Measurements from ENCODE around the gene OTOG. TPM values are rescaled to one million over a fixed set of nuclear protein-coding genes. Genes with fewer than 3 reads are reported as not detected.

OTOG gene
- total and polyA plus RNA-seq, 11 donors = not detected

GRCh38 chr11:17543041-17543440, 4.0 kb upstream of the OTOG start:
- Histone ChIP-seq H3K4me1 (peaks cover 0 to 5% (median 0%) of the 10 kb centered on the region in 12 donors), H3K9me3 (no peaks in the 10 kb centered on the region), H3K27me3 (peaks cover 0 to 35% (median 7%) of the 10 kb centered on the region in 9 donors), H3K36me3 (no peaks in the 10 kb centered on the region), H3K4me3 (no peak overlapping the region), H3K27ac (no peak overlapping the region)
- intact Hi-C loops (cut with DNase I) = no loop called here
- no peak for TF ChIP-seq CTCF (IDR thresholded peaks at IDR 0.05)
- TF ChIP-seq POLR2A (IDR thresholded peaks at IDR 0.05) = no peak
- 83 to 90% (median 86%) methylated on average over 1 to 2 of the region's 2 CpGs for WGBS, 4 donors
- ATAC-seq = no peak
- no peak for DNase-seq

DNA sequence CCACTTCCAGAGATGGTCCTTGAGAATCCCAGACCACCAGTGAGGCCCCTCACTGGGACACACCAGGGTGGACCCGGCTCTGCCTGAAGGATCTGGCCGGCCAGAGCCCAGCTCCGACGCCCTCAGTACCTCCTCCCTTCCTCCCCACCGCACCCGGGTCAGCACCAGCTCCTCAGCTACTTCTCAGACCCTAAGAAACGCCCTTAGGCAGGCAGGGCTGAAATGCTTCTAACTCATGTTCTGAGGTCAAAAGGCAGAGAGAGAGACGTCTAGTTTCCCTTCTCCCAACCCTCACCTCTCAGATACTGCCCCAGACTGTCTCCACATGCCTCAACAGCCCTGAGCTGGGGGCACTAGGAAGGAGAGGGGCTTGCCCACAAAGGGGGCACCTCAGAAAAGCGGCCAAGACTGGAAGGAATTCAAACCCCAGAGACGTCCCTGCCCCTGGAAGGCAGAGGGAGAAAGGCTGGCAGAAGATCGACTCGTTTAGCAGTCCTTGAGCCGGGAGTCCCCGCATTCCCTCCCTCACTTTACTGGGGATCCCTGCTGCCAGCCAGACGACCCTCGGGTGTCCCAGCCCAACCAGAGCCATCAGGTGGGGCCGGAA, 3.4 kb upstream of the OTOG start:
- DNase-seq (no peak), ATAC-seq (peak in 2 of 4 donors; percentile 8 to 33)
- intact Hi-C loops (cut with DNase I) = no loop called here
- TF ChIP-seq POLR2A (IDR thresholded peaks at IDR 0.05) (no peak), CTCF (IDR thresholded peaks at IDR 0.05) (no peak)
- peaks cover 0 to 5% (median 0%) of the 10 kb centered on the region in 12 donors for H3K4me1 ChIP-seq
- 40 to 48% (median 46%) methylated on average over 8 to 17 of the region's 17 CpGs for WGBS, 4 donors
- no peak overlapping the region for H3K27ac ChIP-seq
- H3K9me3 ChIP-seq = no peaks in the 10 kb centered on the region
- peaks cover 0 to 35% (median 7%) of the 10 kb centered on the region in 9 donors for H3K27me3 ChIP-seq
- no peaks in the 10 kb centered on the region for H3K36me3 ChIP-seq
- H3K4me3 ChIP-seq = peak overlapping the region in 1 of 12 donors; percentile 8

DNA sequence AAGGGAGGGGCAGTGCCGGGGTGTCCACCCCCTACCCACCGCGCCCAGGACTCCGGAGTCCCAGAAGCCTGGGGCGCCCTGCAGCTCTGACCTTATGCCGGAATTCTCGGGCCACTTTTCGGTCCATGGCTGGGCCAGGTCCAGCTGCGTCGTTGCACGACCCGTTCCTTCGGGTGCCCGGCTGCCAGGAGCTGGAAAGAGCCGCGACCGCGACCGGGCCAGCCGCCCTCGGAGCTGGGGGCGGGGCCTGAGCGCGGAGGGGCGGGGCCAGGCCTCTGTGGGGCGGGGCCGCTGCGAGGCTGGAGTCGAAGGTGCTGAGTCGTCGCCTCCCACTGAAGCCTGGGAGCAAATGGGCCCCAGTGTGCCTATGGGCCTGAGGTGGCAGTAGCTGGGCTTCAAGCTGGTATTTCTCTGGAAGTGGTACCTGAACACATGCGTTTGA, 2.9 kb upstream of the OTOG start, which contains the start of gene USH1C:
Gene USH1C (minus strand): TSS at position 236 of the 442 bp plus-strand sequence. CDS start 109 bp downstream, at position 127.
- DNase-seq (peak in 1 of 5 donors; percentile 33), ATAC-seq (peak in 3 of 4 donors; percentile 19 to 74 (median 53))
- H3K36me3 ChIP-seq = no peaks in the 10 kb centered on the region
- peaks cover 0 to 35% (median 7%) of the 10 kb centered on the region in 9 donors for H3K27me3 ChIP-seq
- H3K4me1 ChIP-seq = peaks cover 0 to 5% (median 0%) of the 10 kb centered on the region in 12 donors
- H3K27ac ChIP-seq = no peak within 1 kb of the TSS
- intact Hi-C loops (cut with DNase I) = no loop called here
- TF ChIP-seq CTCF (IDR thresholded peaks at IDR 0.05) (no peak), POLR2A (IDR thresholded peaks at IDR 0.05) (no peak)
- H3K9me3 ChIP-seq = no peaks in the 10 kb centered on the region
- peak within 1 kb of the TSS in 2 of 12 donors; percentile 8 to 12 for H3K4me3 ChIP-seq
- WGBS, 4 donors = 7 to 21% (median 10%) methylated on average over 9 to 32 of the region's 32 CpGs

DNA sequence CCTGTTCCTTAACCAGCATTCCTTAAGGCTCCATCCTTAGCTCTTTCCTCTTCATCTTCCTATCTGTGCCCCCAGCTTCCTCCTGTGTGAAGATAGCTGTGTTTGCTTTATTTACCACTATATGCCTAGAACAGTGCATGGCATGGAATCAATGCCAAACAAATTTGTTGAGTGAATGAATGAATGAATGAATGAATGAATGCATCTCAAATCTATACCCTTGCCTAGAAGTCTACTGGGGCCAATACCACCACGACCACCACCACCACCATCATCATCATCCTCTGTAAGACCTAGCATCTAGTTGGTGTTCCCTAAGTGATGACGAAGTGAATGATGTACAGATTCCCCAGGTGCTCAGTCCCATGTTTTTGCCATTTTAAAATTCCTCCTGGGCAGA, 819 bp upstream of the OTOG start:
- peaks cover 0 to 5% (median 0%) of the 10 kb centered on the region in 12 donors for H3K4me1 ChIP-seq
- no peak for DNase-seq
- no peaks in the 10 kb centered on the region for H3K36me3 ChIP-seq
- H3K27me3 ChIP-seq = peaks cover 0 to 35% (median 7%) of the 10 kb centered on the region in 9 donors
- H3K27ac ChIP-seq = no peak overlapping the region
- no peak overlapping the region for H3K4me3 ChIP-seq
- 81 to 89% (median 87%) methylated on average over 2 of the region's 2 CpGs for WGBS, 4 donors
- TF ChIP-seq CTCF (IDR thresholded peaks at IDR 0.05) (no peak), POLR2A (IDR thresholded peaks at IDR 0.05) (no peak)
- ATAC-seq = no peak
- intact Hi-C loops (cut with DNase I) = no loop called here
- H3K9me3 ChIP-seq = no peaks in the 10 kb centered on the region
